Measurements from ENCODE around the gene RUNX1.

Gene RUNX1

DNA sequence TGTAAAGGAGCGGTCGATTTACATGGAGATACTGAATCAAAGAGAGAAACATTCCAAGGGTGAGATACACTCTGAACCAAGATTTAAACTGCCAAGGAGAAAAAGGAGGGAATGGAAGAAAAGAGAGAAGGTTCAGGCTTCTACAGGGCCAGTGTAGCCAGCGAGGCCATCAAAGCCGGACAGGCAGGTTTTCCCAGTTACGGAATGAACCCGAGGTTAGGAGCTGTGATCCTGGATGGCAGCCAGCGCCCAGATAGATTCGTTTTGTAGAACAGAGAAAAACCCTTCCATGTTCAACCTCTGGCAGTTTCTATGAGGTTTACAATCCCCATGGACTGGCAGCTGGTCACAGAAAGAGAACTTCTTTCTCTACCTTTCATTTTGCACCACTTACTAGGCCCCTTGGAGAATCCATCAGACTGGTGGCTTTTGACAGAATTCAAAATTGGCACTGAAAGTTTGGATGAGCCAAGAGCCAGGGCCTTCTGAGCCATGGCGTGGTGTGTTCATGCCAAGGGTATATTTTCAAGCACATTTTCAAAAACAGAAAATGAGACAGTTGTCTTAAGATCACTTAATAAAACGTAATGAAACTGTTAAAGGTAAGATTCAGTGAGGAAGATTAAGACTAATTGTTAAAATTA lies 171.5 kb downstream of the RUNX1 start:
- TF ChIP-seq ZFP30 (CRISPR knock-in tag; IDR thresholded peaks at IDR 0.05): no peak
- TF ChIP-seq, protein P1, sequence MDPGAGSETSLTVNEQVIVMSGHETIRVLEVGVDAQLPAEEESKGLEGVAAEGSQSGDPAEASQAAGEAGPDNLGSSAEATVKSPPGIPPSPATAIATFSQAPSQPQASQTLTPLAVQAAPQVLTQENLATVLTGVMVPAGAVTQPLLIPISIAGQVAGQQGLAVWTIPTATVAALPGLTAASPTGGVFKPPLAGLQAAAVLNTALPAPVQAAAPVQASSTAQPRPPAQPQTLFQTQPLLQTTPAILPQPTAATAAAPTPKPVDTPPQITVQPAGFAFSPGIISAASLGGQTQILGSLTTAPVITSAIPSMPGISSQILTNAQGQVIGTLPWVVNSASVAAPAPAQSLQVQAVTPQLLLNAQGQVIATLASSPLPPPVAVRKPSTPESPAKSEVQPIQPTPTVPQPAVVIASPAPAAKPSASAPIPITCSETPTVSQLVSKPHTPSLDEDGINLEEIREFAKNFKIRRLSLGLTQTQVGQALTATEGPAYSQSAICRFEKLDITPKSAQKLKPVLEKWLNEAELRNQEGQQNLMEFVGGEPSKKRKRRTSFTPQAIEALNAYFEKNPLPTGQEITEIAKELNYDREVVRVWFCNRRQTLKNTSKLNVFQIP (CRISPR knock-in tag; IDR thresholded peaks at IDR 0.05; ENCODE audit: borderline replicate concordance, low read depth): no peak
- TF ChIP-seq ZNF565 (CRISPR knock-in tag; conservative IDR thresholded peaks at IDR 0.05; ENCODE audit: low read depth): no peak
- TF ChIP-seq RARB (CRISPR knock-in tag; IDR thresholded peaks at IDR 0.05): no peak
- TF ChIP-seq ZC3H10 (CRISPR knock-in tag; IDR thresholded peaks at IDR 0.05): no peak
- TF ChIP-seq ESRRG (CRISPR knock-in tag; IDR thresholded peaks at IDR 0.05): no peak
- TF ChIP-seq ARNTL (CRISPR knock-in tag; IDR thresholded peaks at IDR 0.05; ENCODE audit: borderline replicate concordance, low read depth): no peak
- no peak for TF ChIP-seq GLIS3 (CRISPR knock-in tag; IDR thresholded peaks at IDR 0.05)
- no peak for TF ChIP-seq PPARA (CRISPR knock-in tag; IDR thresholded peaks at IDR 0.05; ENCODE audit: borderline replicate concordance)
- TF ChIP-seq BACH2 (CRISPR knock-in tag; IDR thresholded peaks at IDR 0.05; ENCODE audit: borderline replicate concordance): no peak
- TF ChIP-seq, protein P2, sequence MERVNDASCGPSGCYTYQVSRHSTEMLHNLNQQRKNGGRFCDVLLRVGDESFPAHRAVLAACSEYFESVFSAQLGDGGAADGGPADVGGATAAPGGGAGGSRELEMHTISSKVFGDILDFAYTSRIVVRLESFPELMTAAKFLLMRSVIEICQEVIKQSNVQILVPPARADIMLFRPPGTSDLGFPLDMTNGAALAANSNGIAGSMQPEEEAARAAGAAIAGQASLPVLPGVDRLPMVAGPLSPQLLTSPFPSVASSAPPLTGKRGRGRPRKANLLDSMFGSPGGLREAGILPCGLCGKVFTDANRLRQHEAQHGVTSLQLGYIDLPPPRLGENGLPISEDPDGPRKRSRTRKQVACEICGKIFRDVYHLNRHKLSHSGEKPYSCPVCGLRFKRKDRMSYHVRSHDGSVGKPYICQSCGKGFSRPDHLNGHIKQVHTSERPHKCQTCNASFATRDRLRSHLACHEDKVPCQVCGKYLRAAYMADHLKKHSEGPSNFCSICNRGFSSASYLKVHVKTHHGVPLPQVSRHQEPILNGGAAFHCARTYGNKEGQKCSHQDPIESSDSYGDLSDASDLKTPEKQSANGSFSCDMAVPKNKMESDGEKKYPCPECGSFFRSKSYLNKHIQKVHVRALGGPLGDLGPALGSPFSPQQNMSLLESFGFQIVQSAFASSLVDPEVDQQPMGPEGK (CRISPR knock-in tag; IDR thresholded peaks at IDR 0.05; ENCODE audit: borderline replicate concordance): no peak
- TF ChIP-seq SNAI2 (CRISPR knock-in tag; IDR thresholded peaks at IDR 0.05): no peak
- no peak for TF ChIP-seq OSR1 (CRISPR knock-in tag; IDR thresholded peaks at IDR 0.05)
- no peak for TF ChIP-seq TOX (CRISPR knock-in tag; IDR thresholded peaks at IDR 0.05; ENCODE audit: borderline replicate concordance)
- no peak for TF ChIP-seq ZNF70 (CRISPR knock-in tag; IDR thresholded peaks at IDR 0.05)
- TF ChIP-seq ZFP3 (CRISPR knock-in tag; IDR thresholded peaks at IDR 0.05): no peak
- no peak for ATAC-seq

DNA sequence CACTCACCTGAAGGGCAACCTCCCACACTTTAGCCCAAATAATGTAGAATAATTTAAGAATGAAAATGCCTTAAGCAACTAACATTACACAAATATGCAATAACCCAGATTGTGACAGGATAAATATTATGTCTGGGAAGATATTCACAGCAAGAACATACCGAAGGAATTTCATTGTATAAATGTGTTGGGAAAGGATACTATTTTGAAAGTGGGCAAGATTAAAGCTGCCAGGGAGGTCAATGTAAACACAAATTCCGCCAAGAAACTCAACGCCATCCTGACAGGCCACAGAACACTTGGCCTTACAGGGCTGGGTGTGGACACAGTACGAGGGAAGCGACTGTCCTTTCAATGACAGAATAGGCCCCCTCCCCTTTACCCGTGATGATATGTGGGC lies 173.3 kb downstream of the RUNX1 start:
- TF ChIP-seq RARB (CRISPR knock-in tag; IDR thresholded peaks at IDR 0.05) (no peak), TCF4 (CRISPR knock-in tag; IDR thresholded peaks at IDR 0.05; ENCODE audit: borderline replicate concordance) (no peak), SNAI2 (CRISPR knock-in tag; IDR thresholded peaks at IDR 0.05) (no peak), ZNF565 (CRISPR knock-in tag; conservative IDR thresholded peaks at IDR 0.05; ENCODE audit: low read depth) (no peak), ZNF70 (CRISPR knock-in tag; IDR thresholded peaks at IDR 0.05) (no peak), GLIS3 (CRISPR knock-in tag; IDR thresholded peaks at IDR 0.05) (no peak), ZFP3 (CRISPR knock-in tag; IDR thresholded peaks at IDR 0.05) (no peak), ESRRG (CRISPR knock-in tag; IDR thresholded peaks at IDR 0.05) (no peak), ZFP30 (CRISPR knock-in tag; IDR thresholded peaks at IDR 0.05) (no peak), ISL1 (CRISPR knock-in tag; IDR thresholded peaks at IDR 0.05) (no peak), ARNTL (CRISPR knock-in tag; IDR thresholded peaks at IDR 0.05; ENCODE audit: borderline replicate concordance, low read depth) (no peak), OSR1 (CRISPR knock-in tag; IDR thresholded peaks at IDR 0.05) (no peak), ZC3H10 (CRISPR knock-in tag; IDR thresholded peaks at IDR 0.05) (no peak)
- TF ChIP-seq, protein P3, sequence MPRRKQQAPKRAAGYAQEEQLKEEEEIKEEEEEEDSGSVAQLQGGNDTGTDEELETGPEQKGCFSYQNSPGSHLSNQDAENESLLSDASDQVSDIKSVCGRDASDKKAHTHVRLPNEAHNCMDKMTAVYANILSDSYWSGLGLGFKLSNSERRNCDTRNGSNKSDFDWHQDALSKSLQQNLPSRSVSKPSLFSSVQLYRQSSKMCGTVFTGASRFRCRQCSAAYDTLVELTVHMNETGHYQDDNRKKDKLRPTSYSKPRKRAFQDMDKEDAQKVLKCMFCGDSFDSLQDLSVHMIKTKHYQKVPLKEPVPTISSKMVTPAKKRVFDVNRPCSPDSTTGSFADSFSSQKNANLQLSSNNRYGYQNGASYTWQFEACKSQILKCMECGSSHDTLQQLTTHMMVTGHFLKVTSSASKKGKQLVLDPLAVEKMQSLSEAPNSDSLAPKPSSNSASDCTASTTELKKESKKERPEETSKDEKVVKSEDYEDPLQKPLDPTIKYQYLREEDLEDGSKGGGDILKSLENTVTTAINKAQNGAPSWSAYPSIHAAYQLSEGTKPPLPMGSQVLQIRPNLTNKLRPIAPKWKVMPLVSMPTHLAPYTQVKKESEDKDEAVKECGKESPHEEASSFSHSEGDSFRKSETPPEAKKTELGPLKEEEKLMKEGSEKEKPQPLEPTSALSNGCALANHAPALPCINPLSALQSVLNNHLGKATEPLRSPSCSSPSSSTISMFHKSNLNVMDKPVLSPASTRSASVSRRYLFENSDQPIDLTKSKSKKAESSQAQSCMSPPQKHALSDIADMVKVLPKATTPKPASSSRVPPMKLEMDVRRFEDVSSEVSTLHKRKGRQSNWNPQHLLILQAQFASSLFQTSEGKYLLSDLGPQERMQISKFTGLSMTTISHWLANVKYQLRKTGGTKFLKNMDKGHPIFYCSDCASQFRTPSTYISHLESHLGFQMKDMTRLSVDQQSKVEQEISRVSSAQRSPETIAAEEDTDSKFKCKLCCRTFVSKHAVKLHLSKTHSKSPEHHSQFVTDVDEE (CRISPR knock-in tag; IDR thresholded peaks at IDR 0.05): no peak
- TF ChIP-seq, protein P4, sequence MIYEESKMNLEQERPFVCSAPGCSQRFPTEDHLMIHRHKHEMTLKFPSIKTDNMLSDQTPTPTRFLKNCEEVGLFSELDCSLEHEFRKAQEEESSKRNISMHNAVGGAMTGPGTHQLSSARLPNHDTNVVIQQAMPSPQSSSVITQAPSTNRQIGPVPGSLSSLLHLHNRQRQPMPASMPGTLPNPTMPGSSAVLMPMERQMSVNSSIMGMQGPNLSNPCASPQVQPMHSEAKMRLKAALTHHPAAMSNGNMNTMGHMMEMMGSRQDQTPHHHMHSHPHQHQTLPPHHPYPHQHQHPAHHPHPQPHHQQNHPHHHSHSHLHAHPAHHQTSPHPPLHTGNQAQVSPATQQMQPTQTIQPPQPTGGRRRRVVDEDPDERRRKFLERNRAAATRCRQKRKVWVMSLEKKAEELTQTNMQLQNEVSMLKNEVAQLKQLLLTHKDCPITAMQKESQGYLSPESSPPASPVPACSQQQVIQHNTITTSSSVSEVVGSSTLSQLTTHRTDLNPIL (CRISPR knock-in tag; IDR thresholded peaks at IDR 0.05; ENCODE audit: low read depth): no peak
- no peak for ATAC-seq

DNA sequence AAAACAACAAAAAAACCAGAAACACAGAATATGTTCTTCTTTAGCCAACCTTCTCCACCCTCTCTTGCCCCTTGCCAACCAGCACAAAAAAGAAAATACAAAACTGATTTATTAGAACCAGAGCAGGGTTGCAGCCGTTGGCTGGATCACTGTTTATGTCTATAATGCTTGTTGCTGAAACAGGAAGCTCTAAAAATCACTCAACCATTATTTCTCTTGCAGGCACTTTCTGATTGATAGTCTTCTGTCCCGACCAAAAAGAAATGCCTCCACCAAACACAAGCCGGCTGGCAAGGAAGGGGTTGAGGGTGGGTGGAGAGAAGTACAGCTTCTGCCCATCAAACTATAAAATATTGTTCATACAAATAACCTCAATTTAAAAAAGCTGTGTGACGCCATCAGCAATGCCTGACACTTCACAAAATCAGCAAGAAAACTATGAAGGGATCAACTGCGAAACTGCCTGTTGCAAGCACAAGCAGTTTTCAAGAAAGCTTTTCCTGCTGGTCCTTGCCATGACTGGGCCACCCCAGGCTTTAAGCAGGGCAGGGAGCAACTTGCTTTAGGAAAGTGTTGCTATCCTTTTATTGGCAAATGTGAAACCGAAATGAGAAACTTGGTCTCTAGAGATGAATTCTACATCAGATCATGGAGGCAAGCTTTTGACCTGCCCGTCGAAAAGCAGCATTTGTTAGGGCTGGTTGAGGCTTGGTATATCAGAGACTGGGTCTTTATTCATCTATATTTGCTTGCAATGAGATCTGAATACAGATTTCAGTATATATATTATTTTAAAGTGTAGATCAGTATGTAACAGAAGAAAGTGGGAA lies 174.2 kb downstream of the RUNX1 start:
- TF ChIP-seq CSDC2 (CRISPR knock-in tag; IDR thresholded peaks at IDR 0.05) (no peak), ZC3H10 (CRISPR knock-in tag; IDR thresholded peaks at IDR 0.05) (no peak), ESRRG (CRISPR knock-in tag; IDR thresholded peaks at IDR 0.05) (no peak), ARNTL (CRISPR knock-in tag; IDR thresholded peaks at IDR 0.05; ENCODE audit: borderline replicate concordance, low read depth) (no peak), GLIS3 (CRISPR knock-in tag; IDR thresholded peaks at IDR 0.05) (no peak), ZFP30 (CRISPR knock-in tag; IDR thresholded peaks at IDR 0.05) (no peak)
- TF ChIP-seq, protein P2 (CRISPR knock-in tag; IDR thresholded peaks at IDR 0.05; ENCODE audit: borderline replicate concordance): no peak
- ATAC-seq: no peak

All from SK-N-SH treated with all-trans-retinoic acid at 6 μM for 48 hours (cell line).